HG03457 (cell line): Measurements from ENCODE around the gene EFCAB6.

Experiments used
- ATAC-seq: cut with Tn5 transposase; IDR thresholded peaks from one replicate; pipeline ENCODE4 v1.9.1; 2021; ENCODE audit warnings: moderate number of reproducible peaks; ENCODE audit not compliant: unreplicated experiment

EFCAB6 gene

DNA sequence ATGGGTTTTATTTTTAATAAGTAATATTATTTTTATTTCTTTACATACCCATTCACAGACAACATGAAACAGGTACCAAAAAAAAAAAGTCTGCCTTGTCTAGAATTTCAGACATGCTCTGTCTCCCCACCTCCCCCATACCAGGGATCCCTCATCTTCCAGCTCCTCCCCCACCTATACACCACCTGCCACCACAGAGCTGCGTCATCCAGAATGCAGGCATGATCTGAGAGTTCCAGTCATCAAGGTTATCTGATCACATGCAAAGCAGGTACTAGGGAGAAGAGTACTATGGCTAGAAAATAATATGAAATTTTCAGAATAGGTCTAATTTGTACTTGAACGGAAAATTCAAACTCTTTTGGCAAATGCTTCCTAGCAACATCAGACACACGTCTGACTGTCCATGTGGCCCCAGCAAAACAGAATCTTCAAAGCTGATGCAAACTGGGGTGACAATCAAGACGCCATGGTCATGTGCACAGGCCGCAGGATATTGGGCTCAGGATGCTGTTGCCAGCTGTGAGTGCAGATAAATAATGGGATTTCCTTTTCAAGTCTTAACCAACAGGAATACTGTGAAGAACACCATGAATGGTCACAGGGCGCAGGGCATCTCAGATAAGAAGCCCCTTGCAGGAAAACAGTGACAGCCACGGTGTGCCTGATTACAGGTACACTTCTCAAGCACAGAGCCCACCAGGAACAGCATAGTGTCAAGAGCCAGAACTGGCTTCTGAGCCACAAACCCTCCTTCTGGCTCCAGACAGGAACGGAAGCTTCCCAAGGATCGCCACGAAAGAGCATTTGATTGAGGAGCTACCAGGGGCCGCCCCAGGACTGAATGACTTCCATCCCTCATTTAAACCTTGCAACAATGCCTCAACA, 169.5 kb downstream of the EFCAB6 start:
- ATAC-seq = no peak

DNA sequence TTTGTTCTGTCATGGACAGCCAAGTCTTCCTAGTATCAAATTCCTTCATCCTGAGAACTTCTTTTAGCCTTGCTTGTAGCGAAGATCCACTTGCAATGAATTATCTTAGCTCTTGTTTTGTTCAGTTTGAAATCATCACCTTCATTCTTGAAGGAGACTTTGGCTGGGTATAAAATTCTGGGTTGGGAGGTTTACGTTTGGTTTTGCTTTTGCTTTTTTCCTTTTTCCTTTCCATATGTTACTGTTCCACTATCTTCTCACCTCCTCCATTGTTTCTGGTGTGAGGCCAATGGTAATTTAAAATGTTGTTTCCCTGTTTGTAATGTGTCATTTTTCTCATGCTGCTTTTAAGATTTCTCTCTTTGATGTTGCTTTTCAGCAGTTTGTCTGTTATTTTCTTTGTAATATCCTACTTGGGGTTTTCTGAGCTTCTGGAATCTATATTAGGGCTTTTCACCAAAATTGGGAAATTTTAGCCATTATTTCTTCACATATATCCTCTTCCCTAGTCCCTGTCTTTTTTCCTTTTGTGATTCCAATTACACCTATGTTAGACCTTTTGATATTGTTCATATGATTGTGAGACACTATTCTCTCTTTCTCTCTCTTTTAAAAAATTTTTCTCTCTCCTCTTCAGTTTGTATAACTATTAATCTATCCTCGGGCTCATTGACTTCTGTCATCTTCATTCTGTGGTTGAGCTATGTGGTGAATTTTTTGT, 172.7 kb downstream of the EFCAB6 start:
- ATAC-seq = no peak

DNA sequence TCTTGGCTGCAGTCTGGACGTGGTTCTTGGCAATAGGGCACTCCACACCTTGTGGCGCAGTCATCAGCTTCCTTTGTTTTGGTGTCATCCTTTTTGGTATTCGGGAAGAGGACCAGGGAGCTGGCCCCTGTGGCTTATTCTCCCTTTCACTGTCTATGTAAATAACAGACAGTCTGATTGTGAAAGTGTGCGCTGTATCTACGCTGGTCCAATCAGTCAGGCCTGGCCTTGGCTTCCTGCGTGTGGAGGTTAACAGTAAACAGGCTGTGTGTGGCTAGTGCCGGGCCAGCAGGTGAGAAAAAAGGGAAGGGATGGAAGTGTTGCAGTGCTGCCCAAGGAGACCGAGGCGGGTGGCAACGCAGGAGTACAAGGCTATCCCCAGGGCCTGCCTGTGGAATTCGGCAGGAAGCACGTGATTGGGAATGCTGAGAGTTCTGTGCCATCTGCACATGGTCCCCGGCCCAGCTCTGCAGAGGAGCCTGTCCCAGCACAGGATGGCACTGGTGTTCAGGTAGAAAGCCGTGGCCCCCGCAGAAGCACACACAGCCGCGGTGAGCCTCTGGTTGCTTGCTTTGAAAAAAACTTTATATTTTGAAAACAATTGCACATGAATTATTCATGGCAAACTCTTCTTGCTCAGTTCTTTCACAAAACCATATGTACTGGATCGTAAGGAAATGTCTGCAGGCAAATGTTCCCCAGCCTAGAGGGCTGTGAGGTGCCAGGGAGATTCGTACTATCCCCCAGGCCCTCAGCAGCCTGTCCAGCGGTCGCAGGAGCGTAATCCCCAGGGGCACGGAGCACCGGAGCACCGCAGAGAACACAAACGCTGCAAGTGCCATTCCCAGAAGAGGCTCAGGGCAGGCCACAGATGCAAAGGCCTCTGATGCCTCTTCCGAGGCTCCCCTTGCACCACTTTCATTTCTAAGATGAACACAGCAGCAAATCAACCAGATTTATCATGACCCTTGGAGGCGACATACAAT, 174.5 kb downstream of the EFCAB6 start:
- ATAC-seq = no peak

DNA sequence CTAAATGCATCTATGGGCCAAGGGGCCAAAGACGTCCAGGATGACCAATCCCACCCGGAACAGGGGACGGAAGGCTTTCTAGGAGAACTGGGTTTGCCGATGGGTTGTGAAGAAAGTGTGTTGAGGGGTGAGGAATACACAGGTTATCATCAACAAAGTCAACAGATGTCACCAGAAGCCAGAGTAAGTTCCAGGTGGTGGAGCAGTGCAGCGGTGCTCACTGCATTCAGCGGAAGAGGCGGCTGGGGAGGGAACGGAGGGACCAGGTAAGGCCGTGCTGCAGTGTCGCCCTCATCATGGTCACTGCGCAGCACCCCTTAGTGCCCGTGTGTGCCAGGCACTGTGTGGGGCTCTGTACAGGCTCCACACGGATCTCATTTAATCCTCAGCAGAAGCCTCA, 176.0 kb downstream of the EFCAB6 start:
- ATAC-seq = no peak

DNA sequence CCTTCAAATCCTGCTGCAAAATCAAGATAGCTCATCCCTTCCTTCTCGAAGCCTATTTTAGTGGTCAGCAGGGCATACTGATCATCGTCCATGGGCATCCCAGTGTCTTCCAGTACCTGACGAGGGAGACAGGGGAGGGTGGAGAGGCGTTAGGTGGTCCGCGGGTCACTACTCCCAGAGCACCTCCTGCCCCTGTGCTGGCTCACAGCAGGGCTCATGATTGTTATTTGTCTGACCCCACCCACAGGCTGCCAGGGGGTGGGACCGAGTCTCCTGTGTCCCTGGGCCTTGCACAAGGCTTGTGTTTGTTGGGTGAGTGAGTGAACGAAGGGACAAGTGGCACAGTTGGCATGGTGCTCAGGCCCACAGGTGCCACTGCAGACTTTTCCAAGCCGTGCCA, 177.0 kb downstream of the EFCAB6 start:
- ATAC-seq = no peak

DNA sequence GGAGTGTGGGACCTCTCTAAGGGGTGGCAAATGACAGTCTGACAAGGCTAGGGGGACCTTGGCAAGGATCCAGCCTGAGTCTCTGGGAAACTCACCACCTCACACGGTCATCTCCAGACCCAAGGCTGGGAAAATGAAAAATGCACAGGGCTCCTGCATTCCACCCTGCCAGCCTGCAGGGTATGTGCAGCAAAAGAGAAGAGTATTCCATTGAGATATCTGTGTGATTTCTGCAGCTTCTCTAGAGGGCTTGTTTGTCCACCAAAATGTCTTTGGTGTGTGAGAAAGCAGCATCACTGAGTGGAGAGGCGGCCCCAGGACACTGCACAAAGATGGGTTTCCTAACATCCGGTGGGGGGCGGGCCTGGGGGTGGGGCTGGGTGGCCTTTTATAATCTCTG, 177.8 kb downstream of the EFCAB6 start:
- ATAC-seq = no peak

DNA sequence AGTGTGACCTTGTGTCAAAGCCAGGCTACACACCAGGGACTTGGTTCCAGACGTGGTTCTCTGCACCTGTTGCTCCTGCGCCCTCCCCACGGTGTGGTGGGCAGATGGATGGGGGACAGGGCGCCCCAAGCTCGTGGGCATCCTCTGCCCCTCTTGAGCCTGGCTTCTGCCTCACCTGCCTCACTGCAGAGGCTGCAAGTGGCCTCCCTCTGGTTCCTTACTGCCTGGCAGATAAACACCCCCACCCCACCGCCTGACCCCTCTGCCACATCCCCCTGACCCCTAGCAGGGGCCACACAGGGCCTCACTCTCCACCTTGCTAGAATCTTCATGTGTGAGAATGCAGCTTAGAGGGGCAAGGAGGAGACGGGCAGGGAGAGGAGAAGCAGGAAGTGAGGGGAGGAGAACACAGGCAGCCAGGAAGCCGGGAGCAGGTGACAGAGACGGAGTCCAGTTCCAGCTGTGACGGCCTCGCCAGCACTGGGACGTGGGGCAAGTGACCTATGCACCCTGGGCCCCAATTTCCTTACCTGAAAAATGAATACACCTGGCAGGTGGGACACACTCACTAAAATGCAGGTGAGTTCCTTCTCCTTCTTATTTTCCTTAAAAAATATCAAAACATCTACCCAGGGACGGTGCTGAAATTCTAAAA, 178.3 kb downstream of the EFCAB6 start:
- ATAC-seq = no peak

DNA sequence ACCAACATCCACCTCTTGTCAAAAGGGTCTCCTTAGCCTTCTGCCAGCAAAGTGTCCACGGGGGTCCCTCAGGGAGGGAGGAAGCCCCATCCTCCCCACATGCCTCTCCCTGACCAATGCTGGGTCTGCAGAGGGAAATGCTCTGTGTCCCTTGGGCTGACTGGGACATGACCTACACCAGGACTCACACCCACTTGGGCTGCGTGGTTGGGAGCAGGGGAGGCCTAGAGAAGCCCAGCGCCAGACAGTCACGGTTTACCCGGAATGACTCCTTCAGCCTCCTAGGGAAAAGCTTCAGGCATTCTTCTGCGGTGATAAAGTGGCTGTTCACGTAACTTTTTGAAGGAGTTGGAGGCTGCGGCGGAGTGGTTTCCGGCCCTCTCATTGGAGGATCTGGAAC, 180.3 kb downstream of the EFCAB6 start:
- ATAC-seq = no peak

DNA sequence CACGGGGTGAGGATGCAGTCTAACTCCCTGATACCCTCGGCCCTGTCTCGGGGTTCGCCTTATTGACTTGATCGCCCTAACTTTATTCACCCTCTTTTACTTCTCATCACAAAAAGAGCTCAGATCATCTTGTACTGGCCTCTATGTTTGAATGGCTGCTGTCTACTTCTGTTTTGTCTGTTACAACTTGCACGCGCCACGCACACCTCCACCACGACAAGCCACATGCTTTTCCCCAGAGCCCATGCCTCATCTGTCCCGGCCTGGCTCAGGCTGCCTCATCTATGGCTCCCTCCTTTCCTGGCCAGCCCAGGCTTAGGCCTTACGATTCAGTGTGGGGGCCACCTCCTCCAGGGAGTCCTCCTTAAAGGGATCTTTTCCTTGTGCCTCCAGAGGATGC, 180.9 kb downstream of the EFCAB6 start:
- ATAC-seq = no peak

DNA sequence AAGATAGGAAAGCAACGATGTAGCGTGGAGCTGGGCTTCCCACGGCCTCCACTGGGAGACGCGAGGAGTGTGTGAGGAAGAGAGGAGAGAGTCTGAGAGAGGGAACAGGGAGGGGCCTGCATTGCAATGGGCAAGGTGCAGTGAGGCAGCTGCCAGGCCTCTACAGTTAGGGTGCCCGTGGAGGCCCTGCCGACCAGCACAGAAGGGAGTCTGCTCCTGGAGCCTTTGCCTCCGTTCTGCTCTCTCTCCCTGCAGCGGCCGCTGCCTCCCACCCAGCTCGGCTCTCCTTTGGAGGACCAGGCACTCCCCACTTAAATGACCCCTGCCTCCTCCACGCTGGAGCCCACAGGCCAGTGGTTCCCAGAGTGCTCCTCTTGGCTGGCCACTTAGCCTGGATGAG, 181.7 kb downstream of the EFCAB6 start:
- ATAC-seq = no peak

DNA sequence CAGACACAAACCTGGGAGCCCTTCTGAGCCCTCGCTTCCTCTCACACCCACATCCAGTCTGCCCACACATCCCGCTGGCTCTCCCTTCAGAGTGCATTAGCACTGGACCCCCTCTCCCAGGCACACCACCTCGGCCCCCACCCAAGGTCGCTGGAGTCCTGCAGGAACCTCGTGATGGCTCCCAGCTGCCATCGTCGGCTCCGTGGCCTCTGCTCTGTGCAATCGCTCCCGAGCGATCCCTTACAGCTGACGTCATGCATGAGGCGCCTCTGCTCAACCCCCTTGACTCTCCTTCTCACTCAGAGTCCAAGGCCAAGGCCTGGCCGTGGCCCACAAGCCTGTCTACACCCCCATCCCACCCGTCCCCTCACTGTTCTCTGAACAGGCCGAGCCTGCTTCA, 183.9 kb downstream of the EFCAB6 start:
- ATAC-seq = no peak

DNA sequence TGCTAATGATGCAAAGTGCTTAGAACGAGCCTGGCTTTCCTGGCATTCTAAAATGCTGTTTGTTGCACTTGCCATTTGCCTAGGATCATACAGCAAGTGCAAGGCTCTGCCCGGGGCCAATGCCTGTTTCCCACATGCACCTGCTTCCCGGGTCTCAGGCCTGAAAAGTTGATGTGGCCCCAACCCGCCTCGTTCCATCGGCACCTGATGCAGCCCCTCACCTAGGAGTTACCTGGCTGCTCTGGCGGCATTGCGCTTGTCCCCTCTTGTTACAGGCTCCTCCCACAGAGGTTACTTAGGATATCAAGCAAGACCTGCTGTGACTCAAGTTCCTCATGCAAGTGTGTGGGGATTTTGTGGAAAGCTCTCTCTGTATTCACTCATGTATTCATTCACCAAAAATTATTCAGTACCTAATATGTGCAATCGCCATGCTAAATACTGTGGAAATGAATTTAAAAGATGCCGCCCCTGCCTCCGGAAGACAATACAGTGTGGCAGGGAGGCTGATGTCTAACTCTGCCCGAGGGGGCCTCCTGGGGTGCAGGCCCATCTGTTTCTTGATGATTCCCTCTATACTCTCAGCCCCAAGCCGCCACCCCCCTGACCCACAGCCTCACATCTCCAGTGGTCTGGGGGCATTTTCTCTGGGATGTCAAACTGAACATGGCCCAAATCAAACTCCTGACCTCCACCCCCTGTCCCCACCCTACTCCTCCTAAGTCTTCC, 184.5 kb downstream of the EFCAB6 start:
- no peak for ATAC-seq

DNA sequence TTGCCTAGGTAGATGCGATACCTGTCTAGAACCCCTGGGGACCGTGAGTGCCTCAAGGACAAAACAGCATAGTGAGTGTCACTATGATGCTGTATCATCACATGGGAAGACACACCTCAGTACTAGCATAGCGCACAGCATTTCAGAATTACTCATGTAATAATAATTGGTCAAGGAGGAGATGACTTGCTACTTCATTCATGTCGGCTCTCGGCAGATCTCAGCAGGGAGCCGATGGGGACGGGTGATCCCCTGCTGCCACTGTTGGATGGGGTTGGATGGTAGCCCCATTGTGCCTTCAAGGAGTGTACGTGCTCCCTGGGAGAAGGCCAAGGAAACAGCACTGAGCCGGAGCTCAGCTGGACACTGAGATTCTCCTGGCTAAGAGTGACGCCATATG, 186.9 kb downstream of the EFCAB6 start:
- no peak for ATAC-seq

DNA sequence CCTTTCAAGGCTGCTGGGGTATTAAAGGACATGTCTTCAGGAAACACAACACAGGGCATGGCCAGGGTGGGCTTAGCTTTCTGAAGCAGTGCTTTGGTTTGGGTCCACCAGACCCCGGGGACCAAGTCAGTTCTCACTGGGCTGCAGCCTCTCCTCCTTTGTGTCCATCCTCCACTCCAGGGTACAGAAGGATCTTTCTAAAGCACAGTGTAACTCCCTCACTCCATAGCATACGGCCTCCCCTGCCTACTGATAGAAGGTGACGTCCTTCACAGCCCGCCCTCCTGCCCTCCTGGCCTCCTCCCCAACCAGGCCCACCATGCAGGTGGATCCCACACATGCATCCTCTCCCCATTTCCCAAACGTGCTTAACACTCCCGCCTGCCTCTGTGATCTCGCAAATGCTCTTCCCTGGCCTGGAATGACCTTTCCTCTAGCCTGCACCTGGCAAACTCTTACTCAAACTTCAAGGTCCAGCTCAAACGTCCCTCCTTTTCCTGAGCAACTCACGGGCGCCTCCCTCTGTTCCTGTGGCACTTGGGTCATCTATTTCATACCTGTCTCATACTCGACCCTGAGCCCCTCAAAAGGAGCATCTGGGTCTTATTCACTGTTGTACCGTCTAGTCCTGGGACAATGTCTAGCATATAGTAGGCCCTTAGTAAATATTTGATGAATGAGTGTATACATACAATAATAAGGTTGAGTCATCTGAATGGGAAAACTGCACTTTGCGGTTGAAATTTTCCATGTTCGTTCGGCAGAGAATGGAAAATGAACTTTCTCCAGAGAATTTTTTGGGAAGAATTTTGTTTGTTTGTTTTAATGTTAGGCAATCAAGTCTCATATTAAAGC, 187.7 kb downstream of the EFCAB6 start:
- ATAC-seq = no peak

DNA sequence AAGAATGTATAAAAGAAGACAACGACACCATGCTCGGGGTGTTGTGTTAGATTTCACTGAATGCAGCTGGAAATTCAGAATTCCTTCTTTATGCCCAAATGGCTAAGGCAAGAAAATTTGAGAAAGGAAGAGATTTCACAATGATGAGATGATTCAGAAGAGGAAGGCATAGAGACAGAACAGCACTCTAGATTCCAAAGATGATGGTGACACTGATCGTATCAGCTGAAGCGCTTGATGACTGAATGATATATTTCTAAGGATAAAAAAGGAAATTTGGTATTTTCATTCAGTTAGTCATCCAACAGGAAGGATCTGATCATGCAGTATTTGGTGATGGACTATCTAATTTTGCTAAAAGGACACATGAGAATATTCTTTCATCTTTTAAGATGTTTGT, 189.2 kb downstream of the EFCAB6 start:
- ATAC-seq = no peak

DNA sequence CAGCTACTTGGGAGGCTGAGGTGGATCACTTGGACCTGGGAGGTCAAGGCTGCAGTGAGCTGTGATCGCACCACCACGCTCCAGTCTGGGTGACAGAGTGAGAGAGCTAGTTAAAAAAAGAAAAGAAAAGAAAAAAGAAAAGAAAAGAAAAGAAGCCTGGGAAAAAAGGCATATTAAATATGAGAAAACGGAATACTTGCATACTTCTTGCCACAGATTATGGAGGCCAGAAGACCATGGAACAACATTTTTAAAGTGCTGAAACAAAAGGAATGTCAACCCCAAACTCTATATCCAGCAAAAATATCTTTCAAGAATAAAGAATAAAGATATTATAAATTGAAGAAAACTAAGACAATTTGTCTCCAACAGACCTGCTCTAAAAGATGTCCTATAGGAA, 191.9 kb downstream of the EFCAB6 start:
- no peak for ATAC-seq

DNA sequence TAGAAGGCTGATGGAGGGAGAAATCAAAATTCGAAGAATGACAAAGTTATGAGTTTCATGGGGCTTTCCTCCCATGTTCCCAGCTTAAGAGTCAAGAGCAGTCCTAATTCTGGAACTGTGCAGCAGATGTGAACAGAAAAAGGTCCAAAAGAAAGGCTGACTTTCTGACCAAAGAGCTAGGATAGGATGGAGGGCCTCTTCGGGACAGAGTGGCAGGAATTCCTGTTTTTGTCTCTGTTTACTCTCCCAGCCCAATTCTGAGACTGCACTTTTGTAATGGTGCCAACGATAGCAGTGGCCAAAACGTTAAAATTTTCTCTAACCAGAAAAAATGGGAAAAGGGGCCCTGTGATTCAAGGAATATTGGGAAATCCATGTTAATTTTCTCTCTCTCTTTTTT, 193.6 kb downstream of the EFCAB6 start:
- ATAC-seq = no peak

DNA sequence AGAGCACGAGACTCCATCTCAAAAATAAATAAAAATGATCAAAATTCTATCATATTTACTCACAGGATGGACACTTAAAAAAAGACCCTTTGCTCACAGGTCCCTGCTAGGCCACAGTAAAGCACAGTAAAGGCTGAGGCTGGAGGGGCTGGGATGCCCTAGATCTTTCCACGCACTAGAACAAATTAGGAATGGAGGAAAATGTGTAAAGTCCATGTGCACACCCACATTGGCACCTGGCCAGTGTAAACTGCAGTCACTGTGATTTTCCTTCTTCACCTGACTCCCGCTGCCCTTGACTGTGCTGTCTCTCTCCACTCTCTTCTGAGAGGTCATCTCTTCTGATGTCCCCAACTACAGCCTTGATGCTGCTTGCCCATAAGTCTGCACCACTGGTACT, 195.5 kb downstream of the EFCAB6 start:
- no peak for ATAC-seq

DNA sequence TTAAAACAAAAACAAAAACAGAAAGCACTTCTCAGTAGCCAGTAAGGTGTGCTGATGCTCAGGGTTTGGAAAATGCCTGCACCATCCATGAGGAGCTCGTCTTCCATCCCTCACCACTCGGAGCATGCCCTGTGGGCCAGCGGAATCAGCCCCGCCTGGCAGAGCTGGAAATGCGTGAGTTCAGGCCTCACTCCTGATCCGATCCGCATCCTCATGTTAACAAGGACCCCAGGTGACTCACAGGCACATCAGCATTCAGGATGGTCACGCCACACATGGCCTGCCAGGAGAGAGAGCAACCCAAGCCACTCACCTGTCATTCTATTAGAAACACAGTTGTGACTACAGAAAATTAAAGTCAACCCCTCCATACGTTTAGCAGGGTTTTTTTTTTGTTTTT, 211.8 kb downstream of the EFCAB6 start:
- ATAC-seq = no peak
